ENCODE measurements around the gene SIL1.

The SIL1 gene

GRCh38 chr5:138978581-138978980 lies 219.6 kb downstream of the SIL1 start:
- peaks cover 36% of the 10 kb centered on the region for H3K4me1 Mint-ChIP-seq
- ATAC-seq (no peak), DNase-seq (ENCODE audit: low spot score in 2 of 2) (no peak)
- no peak overlapping the region for H3K27ac Mint-ChIP-seq
- no peaks in the 10 kb centered on the region for H3K9me3 Mint-ChIP-seq
- H3K4me3 Mint-ChIP-seq, result no peak overlapping the region
- H3K36me3 Mint-ChIP-seq, result no peaks in the 10 kb centered on the region

DNA sequence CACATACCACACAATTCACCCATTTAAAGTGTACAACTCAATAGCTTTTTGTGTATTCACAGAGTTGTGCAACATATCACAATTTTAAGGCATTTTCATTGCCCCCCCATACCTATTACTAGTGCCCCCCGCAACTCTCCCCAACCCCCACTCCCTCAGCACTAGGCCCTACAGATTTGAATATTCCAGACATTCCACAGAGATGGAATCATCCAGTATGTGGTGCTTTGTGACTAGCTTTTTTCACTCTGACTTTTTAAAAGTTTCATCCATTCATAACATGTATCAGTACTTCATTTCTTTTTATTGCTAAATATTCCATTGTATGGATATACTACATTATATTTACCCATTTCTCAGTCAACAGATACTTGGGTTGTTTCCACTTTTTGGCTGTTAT lies 220.1 kb downstream of the SIL1 start:
- DNase-seq (ENCODE audit: low spot score in 2 of 2) (no peak), ATAC-seq (no peak)
- H3K4me1 Mint-ChIP-seq, result peaks cover 36% of the 10 kb centered on the region
- no peak overlapping the region for H3K4me3 Mint-ChIP-seq
- H3K9me3 Mint-ChIP-seq, result no peaks in the 10 kb centered on the region
- no peak overlapping the region for H3K27ac Mint-ChIP-seq
- no peaks in the 10 kb centered on the region for H3K36me3 Mint-ChIP-seq

DNA sequence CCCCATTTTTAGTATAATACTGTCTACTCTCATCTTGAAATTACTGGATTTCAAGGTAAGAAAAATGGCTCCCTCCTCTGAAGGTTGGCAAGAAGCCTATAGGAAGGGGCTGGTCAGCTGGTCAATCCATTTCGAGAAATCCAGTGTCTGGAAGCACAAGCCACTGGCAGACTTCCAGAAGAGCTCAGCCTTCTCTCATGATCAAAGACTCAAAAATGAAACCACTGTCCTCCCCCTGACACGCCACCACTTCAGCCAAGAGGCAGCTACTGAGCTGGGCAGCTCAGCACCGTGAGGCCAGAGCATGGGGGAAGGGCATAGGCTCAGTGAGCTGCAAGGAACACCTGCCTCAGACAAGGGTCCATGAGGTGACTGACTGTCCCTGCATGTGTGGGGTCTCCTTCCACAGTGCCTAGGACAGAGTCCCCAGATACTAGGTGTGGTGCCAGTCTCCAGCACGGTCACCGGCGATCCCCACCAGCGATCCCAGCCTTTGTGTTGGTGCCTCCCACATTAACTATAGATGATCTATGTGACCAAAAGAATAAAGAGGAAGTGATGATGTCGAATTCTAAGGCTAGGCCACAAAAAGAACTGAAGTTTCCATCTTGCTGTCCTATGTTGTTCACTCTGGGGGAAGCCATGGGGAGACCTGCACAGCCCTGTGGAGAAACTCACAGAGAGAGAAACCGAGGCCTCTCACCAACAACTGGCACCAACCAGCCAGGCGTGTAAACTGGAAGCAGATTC lies 222.9 kb downstream of the SIL1 start:
- H3K27ac Mint-ChIP-seq, result no peak overlapping the region
- H3K4me1 Mint-ChIP-seq, result peaks cover 12% of the 10 kb centered on the region
- no peaks in the 10 kb centered on the region for H3K9me3 Mint-ChIP-seq
- no peaks in the 10 kb centered on the region for H3K36me3 Mint-ChIP-seq
- DNase-seq (ENCODE audit: low spot score in 2 of 2), result no peak
- ATAC-seq, result no peak
- no peak overlapping the region for H3K4me3 Mint-ChIP-seq

DNA sequence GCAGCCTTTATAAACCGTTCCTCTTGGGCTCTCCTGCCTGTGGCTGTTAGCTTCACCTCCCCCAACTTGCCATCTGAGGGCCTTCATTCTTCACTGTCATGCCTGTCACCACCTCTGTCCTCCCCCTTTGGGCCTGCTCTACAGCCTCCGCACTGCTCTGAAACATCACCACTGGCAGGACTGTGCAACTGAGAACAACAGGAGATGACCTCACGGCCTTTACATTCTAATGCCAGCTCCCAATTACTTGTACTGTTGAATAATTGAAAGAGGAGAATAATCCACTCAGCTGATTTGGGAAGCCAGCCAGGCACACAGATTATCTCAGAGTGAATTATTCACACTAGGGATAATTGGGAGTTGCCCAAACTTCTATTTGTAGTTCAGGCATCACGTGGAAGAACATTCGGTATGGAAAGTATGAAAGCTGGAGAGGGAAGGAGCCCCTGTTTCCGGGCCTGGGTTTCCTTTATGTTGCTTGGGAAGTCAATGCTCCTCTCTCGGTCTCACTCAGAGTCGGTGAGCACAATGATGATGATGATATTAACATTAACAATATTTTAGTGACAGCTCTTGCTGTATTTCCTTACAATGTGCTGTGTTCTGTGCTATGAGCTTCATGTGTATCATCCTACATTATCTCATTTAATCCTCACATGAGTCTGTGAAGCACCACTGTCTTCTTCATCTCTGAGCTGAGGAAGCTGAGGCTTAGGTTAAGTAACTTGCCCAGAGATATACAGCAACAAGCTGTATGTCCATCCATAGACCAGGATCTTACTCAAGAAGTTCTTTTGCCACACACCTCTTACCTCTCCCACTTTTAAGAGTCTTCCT lies 223.7 kb downstream of the SIL1 start:
- DNase-seq (ENCODE audit: low spot score in 2 of 2), result no peak
- ATAC-seq, result no peak
- H3K36me3 Mint-ChIP-seq, result no peaks in the 10 kb centered on the region
- H3K4me1 Mint-ChIP-seq, result peaks cover 4% of the 10 kb centered on the region
- H3K9me3 Mint-ChIP-seq, result no peaks in the 10 kb centered on the region
- no peak overlapping the region for H3K27ac Mint-ChIP-seq
- H3K4me3 Mint-ChIP-seq, result no peak overlapping the region

- DNase-seq (ENCODE audit: low spot score in 2 of 2), result no peak
- no peaks in the 10 kb centered on the region for H3K4me1 Mint-ChIP-seq
- H3K4me3 Mint-ChIP-seq, result no peak overlapping the region
- H3K27ac Mint-ChIP-seq, result no peak overlapping the region
- no peaks in the 10 kb centered on the region for H3K9me3 Mint-ChIP-seq
- no peak for ATAC-seq
- no peaks in the 10 kb centered on the region for H3K36me3 Mint-ChIP-seq
These were observed 225.3 kb downstream of the SIL1 start for GRCh38 chr5:138972836-138973235.

- no peak for DNase-seq (ENCODE audit: low spot score in 2 of 2)
- Mint-ChIP-seq H3K9me3 (no peaks in the 10 kb centered on the region), H3K4me3 (no peak overlapping the region), H3K4me1 (no peaks in the 10 kb centered on the region), H3K27ac (no peak overlapping the region), H3K36me3 (no peaks in the 10 kb centered on the region)
- no peak for ATAC-seq
These were observed 225.9 kb downstream of the SIL1 start for GRCh38 chr5:138972230-138972629.

DNA sequence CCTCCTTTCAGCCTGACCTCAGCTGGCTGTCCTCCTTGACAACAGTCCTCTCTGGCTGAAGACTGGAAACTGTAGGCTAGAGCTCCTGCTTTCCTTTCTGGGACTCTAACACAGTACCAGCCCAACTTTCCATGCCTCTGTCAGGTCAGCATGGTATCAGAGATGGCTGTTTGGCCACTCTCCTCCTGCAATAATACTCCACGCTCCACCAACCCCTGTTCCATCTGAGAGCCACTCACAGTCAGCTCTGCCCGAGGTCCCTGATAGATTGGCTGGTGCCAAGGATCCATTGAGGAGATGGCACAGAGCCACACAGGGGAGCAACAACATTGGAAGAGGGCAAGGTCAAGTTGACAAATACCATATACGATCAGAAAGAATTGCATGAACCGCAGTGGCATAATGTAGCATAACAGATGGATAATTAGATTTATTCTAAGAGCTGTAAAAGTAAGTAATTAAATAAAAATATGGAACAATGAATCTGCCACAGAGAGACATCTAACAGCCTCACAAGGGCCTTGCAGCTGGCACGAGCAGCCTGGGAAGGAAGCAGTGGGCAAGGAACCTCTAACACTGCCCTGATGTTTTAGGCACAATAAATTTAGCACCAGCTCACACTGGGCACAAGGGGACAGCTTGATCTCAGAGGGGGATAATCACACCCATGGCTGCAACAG lies 228.7 kb downstream of the SIL1 start:
- Mint-ChIP-seq H3K4me1 (no peaks in the 10 kb centered on the region), H3K36me3 (no peaks in the 10 kb centered on the region), H3K4me3 (no peak overlapping the region), H3K27ac (no peak overlapping the region), H3K9me3 (no peaks in the 10 kb centered on the region)
- ATAC-seq, result no peak
- no peak for DNase-seq (ENCODE audit: low spot score in 2 of 2)

- Mint-ChIP-seq H3K27ac (peak overlapping the region; percentile 18), H3K9me3 (no peaks in the 10 kb centered on the region), H3K36me3 (no peaks in the 10 kb centered on the region), H3K4me3 (no peak overlapping the region), H3K4me1 (no peaks in the 10 kb centered on the region)
- DNase-seq (ENCODE audit: low spot score in 2 of 2) (no peak), ATAC-seq (no peak)
These were observed 229.6 kb downstream of the SIL1 start for GRCh38 chr5:138968601-138969000.

DNA sequence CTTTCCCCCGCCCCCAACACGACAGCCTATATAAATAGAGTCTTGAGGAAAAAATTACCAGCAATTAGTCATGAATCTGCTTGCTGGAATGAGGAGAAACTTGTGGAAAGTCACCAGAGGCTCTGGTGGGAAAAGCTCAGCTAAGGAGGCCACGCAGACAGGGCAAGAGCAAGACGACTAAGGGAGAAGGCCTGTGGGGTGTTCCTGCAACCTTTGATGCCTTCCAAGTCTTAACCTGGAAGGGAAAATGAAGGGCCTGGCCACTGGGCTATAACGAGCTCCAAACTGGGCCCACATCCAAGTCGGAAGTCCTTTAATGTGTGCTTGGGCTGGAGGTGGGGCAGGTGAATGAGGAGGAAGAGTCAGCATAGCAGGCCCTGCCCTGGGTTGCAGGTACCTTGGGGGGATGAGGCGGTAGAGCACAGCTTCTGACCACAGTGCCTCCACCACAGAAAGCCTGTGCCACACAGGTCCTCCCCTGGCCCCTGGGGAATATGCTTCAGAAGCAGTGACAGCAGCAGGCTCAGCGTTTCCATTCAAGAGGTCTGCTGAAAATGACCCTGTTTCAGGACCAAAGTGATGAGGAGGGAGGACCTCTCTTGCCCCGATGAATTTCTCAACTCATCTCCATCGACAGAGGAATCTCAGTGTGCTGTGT lies 230.2 kb downstream of the SIL1 start:
- DNase-seq (ENCODE audit: low spot score in 2 of 2), result no peak
- Mint-ChIP-seq H3K4me3 (no peak overlapping the region), H3K9me3 (no peaks in the 10 kb centered on the region), H3K36me3 (no peaks in the 10 kb centered on the region), H3K4me1 (no peaks in the 10 kb centered on the region), H3K27ac (no peak overlapping the region)
- ATAC-seq, result no peak

DNA sequence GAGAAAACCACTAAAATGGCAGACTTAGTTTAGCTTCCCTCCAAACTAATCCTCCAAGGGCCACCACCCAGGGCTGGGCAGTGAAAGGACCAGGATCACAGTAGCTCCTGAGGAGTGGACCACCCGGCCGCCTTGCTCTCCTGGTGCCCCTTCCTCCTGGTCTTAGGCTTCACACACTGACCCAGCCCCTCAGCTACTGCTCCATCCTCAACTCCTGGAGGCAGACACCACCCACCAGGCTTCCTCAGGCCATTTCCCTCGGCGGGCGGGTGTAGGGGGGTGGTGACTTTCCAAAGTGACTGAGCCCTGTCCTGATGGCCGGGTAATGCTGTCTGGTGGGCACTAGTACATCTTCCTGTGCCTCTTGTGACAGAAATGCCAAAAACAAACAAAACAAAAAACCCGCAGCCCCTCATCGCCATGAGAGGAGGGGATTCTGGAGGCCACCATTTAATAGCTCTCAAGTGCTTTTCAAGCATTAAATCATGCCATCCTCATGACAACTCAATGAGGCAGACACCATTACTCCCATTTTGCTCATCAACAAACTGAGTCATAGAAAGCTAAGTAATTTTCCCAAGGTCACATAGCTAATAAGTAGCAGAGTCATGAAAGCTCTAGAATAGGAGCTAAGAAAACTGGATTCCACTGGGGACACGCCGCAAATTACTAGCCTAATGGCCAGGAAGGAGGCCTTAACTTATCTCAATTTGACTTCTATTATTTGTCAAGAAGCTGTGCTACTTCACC lies 231.8 kb downstream of the SIL1 start:
- no peak overlapping the region for H3K4me3 Mint-ChIP-seq
- no peak for DNase-seq (ENCODE audit: low spot score in 2 of 2)
- ATAC-seq, result no peak

GRCh38 chr5:138965626-138966025 lies 232.5 kb downstream of the SIL1 start:
- Mint-ChIP-seq H3K4me1 (no peaks in the 10 kb centered on the region), H3K36me3 (no peaks in the 10 kb centered on the region), H3K4me3 (no peak overlapping the region), H3K27ac (no peak overlapping the region), H3K9me3 (no peaks in the 10 kb centered on the region)
- no peak for ATAC-seq
- no peak for DNase-seq (ENCODE audit: low spot score in 2 of 2)

More for the DNA sequence above, 231.8 kb downstream of the SIL1 start:
- no peaks in the 10 kb centered on the region for H3K36me3 Mint-ChIP-seq
- no peak overlapping the region for H3K27ac Mint-ChIP-seq
- H3K4me1 Mint-ChIP-seq, result no peaks in the 10 kb centered on the region
- H3K9me3 Mint-ChIP-seq, result no peaks in the 10 kb centered on the region

- no peaks in the 10 kb centered on the region for H3K36me3 Mint-ChIP-seq
- no peak for ATAC-seq
- H3K9me3 Mint-ChIP-seq, result no peaks in the 10 kb centered on the region
These were observed 233.4 kb downstream of the SIL1 start for GRCh38 chr5:138964647-138965201.

GRCh38 chr5:138963763-138964371 lies 234.3 kb downstream of the SIL1 start:
- no peaks in the 10 kb centered on the region for H3K9me3 Mint-ChIP-seq
- no peak for DNase-seq (ENCODE audit: low spot score in 2 of 2)
- no peaks in the 10 kb centered on the region for H3K36me3 Mint-ChIP-seq
- ATAC-seq, result no peak
- no peaks in the 10 kb centered on the region for H3K4me1 Mint-ChIP-seq
- no peak overlapping the region for H3K27ac Mint-ChIP-seq
- no peak overlapping the region for H3K4me3 Mint-ChIP-seq

More at GRCh38 chr5:138964647-138965201, 233.4 kb downstream of the SIL1 start:
- no peak overlapping the region for H3K27ac Mint-ChIP-seq
- no peak for DNase-seq (ENCODE audit: low spot score in 2 of 2)
- H3K4me3 Mint-ChIP-seq, result no peak overlapping the region
- H3K4me1 Mint-ChIP-seq, result no peaks in the 10 kb centered on the region

Data from stimulated activated effector memory CD8-positive, alpha-beta T cell treated with anti-CD3 and anti-CD28 coated beads, Interleukin-12 subunit alpha, Interleukin-12 subunit beta, amount 100 ng/mL, for 72 hours (primary cell).